Activated naive CD4-positive, alpha-beta T cell treated with anti-CD3 and anti-CD28 coated beads for 36 hours (primary cell): Measurements from ENCODE around the gene OXER1. TPM values are rescaled to one million over a fixed set of nuclear protein-coding genes. Genes with fewer than 3 reads are reported as not detected.

ENCODE experiments used
- total RNA-seq, 2 experiments: library from RNA; stranded (reverse); gene quantifications; one replicate each; pipeline ENCODE4 v1.2.3, GENCODE V29; 2021

Gene OXER1
- total RNA-seq, 2 experiments from 2014 or later = 0.14 TPM; not detected in 1

Other genes with a start within 250 kb of the OXER1 start
- 10 to 100 TPM; 31.9 to 38.0 TPM for gene MTA3, start 195.5 kb downstream of the OXER1 start, total RNA-seq
- gene HAAO, start 28.4 kb upstream of the OXER1 start, total RNA-seq = under 1 TPM; 0.41 to 0.52 TPM